HG02571 (cell line): Measurements from ENCODE around the gene MEDAG.
"Not testable (repeated sequence)": the region's sequence is repeated elsewhere in the genome, so short reads cannot be mapped to it uniquely, and the experiment has no call there.

Source experiments
- ATAC-seq: cut with Tn5 transposase; IDR thresholded peaks from one replicate; pipeline ENCODE4 v1.9.1; 2021; ENCODE audit warnings: mild to moderate bottlenecking, moderate library complexity; ENCODE audit not compliant: unreplicated experiment

The MEDAG gene

GRCh38 chr13:30906411-30907051 is 460 bp downstream of the MEDAG start:
- ATAC-seq: no peak

- no peak for ATAC-seq
Observed at GRCh38 chr13:30907121-30907861, 1.2 kb downstream of the MEDAG start.

- ATAC-seq: no peak
Observed at GRCh38 chr13:30908416-30908980, 2.4 kb downstream of the MEDAG start.

GRCh38 chr13:30910676-30911075 is 4.6 kb downstream of the MEDAG start:
- ATAC-seq: no peak

- ATAC-seq: no peak
Observed at GRCh38 chr13:30915691-30916541, 9.8 kb downstream of the MEDAG start.

- no peak for ATAC-seq
Observed at GRCh38 chr13:30916991-30917390, 10.9 kb downstream of the MEDAG start.

GRCh38 chr13:30918662-30919405 is 12.8 kb downstream of the MEDAG start:
- no peak for ATAC-seq

GRCh38 chr13:30920162-30920909 is 14.3 kb downstream of the MEDAG start:
- no peak for ATAC-seq

GRCh38 chr13:30923418-30923817 is 17.3 kb downstream of the MEDAG start:
- no peak for ATAC-seq

- ATAC-seq: no peak
Observed at GRCh38 chr13:30924721-30925120, 18.6 kb downstream of the MEDAG start.

- no peak for ATAC-seq
Observed at GRCh38 chr13:30925429-30925828, 19.4 kb downstream of the MEDAG start.

GRCh38 chr13:30926781-30927180 is 20.7 kb downstream of the MEDAG start:
- ATAC-seq: no peak

GRCh38 chr13:30927188-30927587 is 21.1 kb downstream of the MEDAG start:
- not testable (repeated sequence) for ATAC-seq

GRCh38 chr13:30927595-30927994 is 21.5 kb downstream of the MEDAG start:
- ATAC-seq: no peak

GRCh38 chr13:30928978-30929377 is 22.9 kb downstream of the MEDAG start:
- ATAC-seq: no peak

- no peak for ATAC-seq
Observed at GRCh38 chr13:30932481-30933353, 26.6 kb downstream of the MEDAG start, which contains the start of gene TEX26. Gene TEX26, plus strand, starts transcription at chr13:30932656. Its CDS starts 60 bp downstream, at chr13:30932716.

GRCh38 chr13:30933354-30933670 is 27.2 kb downstream of the MEDAG start:
- ATAC-seq: no peak

- ATAC-seq: no peak
Observed at GRCh38 chr13:30934381-30934780, 28.3 kb downstream of the MEDAG start.

GRCh38 chr13:30934803-30935202 is 28.7 kb downstream of the MEDAG start:
- ATAC-seq: no peak
